ENCODE results near the gene NR3C2. TPM values are rescaled to one million over a fixed set of nuclear protein-coding genes. Genes with fewer than 3 reads are reported as not detected.

NR3C2 gene
- total RNA-seq, 1 donor from 2014 or later = 2.5 TPM

DNA sequence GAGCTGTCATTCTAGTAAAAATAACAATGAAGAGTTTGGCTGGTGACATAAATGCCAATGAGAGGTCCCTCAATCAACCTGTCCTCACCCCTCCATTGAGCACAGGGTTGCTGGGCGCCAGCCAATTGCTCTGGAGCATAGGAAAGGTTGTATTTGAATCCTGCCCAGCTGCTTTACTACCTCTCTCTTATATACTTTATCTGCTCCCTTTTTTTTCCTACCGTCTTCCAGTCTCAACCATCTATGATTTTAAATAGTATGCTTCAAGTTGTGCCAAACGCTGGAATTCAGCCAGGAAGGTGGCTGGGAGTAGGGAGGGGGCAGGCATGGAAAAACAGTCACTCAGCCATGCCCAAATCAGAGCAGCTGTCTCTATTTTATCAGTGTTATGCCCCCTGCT is 153.8 kb downstream of the NR3C2 start:
- no peaks in the 10 kb centered on the region for H3K4me1 ChIP-seq (ENCODE audit: insufficient read depth, low read length)
- no peak overlapping the region for H3K4me3 ChIP-seq (ENCODE audit: insufficient read depth, low read depth, low read length)
- FAIRE-seq (no peak), DNase-seq (ENCODE audit: low read depth) (no peak)
- H2AFZ ChIP-seq (ENCODE audit: low read depth, low read length) = no peak overlapping the region
- Mint-ChIP-seq H3K27me3 (ENCODE audit: low read depth, unreplicated experiment) (peaks cover 3% of the 10 kb centered on the region), H3K4me3 (ENCODE audit: unreplicated experiment) (no peak overlapping the region), H3K4me1 (ENCODE audit: low read depth, unreplicated experiment) (peaks cover 3% of the 10 kb centered on the region), H3K27ac (ENCODE audit: unreplicated experiment) (no peak overlapping the region), H3K36me3 (ENCODE audit: low read depth, unreplicated experiment) (no peaks in the 10 kb centered on the region), H3K9me3 (ENCODE audit: unreplicated experiment) (no peaks in the 10 kb centered on the region)
- no peaks in the 10 kb centered on the region for H3K9me3 ChIP-seq (ENCODE audit: insufficient read depth, low read depth, low read length)
- TF ChIP-seq, protein P1, sequence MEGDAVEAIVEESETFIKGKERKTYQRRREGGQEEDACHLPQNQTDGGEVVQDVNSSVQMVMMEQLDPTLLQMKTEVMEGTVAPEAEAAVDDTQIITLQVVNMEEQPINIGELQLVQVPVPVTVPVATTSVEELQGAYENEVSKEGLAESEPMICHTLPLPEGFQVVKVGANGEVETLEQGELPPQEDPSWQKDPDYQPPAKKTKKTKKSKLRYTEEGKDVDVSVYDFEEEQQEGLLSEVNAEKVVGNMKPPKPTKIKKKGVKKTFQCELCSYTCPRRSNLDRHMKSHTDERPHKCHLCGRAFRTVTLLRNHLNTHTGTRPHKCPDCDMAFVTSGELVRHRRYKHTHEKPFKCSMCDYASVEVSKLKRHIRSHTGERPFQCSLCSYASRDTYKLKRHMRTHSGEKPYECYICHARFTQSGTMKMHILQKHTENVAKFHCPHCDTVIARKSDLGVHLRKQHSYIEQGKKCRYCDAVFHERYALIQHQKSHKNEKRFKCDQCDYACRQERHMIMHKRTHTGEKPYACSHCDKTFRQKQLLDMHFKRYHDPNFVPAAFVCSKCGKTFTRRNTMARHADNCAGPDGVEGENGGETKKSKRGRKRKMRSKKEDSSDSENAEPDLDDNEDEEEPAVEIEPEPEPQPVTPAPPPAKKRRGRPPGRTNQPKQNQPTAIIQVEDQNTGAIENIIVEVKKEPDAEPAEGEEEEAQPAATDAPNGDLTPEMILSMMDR (IDR thresholded peaks at IDR 0.05; ENCODE audit: insufficient read depth, low read depth, low read length) = no peak
- TF ChIP-seq EZH2 (IDR thresholded peaks at IDR 0.05; ENCODE audit: insufficient read depth, low read length) = no peak
- no peaks in the 10 kb centered on the region for H4K20me1 ChIP-seq (ENCODE audit: insufficient read depth, low read length)
- H3K36me3 ChIP-seq (ENCODE audit: insufficient read depth, low read length) = no peaks in the 10 kb centered on the region
- no peaks in the 10 kb centered on the region for H3K79me2 ChIP-seq (ENCODE audit: insufficient read depth, low read length)
- H3K27ac ChIP-seq (ENCODE audit: low read depth, low read length) = no peak overlapping the region
- no peak overlapping the region for H3K4me2 ChIP-seq (ENCODE audit: low read length)
- H3K9ac ChIP-seq (ENCODE audit: low read length) = no peak overlapping the region
- no peaks in the 10 kb centered on the region for H3K27me3 ChIP-seq (ENCODE audit: insufficient read depth, low read length)

DNA sequence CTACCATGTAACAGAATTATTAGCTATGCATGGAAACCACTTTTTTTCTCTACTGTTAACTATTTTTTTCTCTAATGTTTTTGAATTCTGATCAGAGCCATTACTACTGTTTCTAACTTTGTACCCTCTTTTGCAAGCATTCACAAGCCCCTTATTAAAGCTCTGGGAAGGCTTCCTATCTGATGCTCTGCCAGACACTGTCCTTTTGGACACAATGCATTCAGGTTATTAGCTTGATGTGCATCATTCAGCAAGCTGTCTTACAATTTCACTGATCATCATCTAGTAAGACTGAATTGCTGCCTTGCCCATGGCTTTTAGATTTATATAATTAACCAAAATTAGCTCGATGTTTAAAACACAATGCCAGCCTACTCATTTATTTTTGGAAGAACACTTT is 155.1 kb downstream of the NR3C2 start:
- TF ChIP-seq EZH2 (IDR thresholded peaks at IDR 0.05; ENCODE audit: insufficient read depth, low read length) = no peak
- TF ChIP-seq, protein P1 (IDR thresholded peaks at IDR 0.05; ENCODE audit: insufficient read depth, low read depth, low read length) = no peak
- DNase-seq (ENCODE audit: low read depth) (no peak), FAIRE-seq (no peak)
- H3K4me3 Mint-ChIP-seq (ENCODE audit: unreplicated experiment) = no peak overlapping the region
- no peaks in the 10 kb centered on the region for H3K9me3 Mint-ChIP-seq (ENCODE audit: unreplicated experiment)
- H3K4me1 ChIP-seq (ENCODE audit: insufficient read depth, low read length) = no peaks in the 10 kb centered on the region
- no peaks in the 10 kb centered on the region for H3K36me3 ChIP-seq (ENCODE audit: insufficient read depth, low read length)
- no peak overlapping the region for H3K27ac Mint-ChIP-seq (ENCODE audit: unreplicated experiment)
- no peaks in the 10 kb centered on the region for H3K36me3 Mint-ChIP-seq (ENCODE audit: low read depth, unreplicated experiment)
- no peak overlapping the region for H3K4me2 ChIP-seq (ENCODE audit: low read length)
- no peaks in the 10 kb centered on the region for H3K79me2 ChIP-seq (ENCODE audit: insufficient read depth, low read length)
- peaks cover 3% of the 10 kb centered on the region for H3K27me3 Mint-ChIP-seq (ENCODE audit: low read depth, unreplicated experiment)
- H3K9ac ChIP-seq (ENCODE audit: low read length) = no peak overlapping the region
- H3K9me3 ChIP-seq (ENCODE audit: insufficient read depth, low read depth, low read length) = no peaks in the 10 kb centered on the region
- no peaks in the 10 kb centered on the region for H4K20me1 ChIP-seq (ENCODE audit: insufficient read depth, low read length)
- H2AFZ ChIP-seq (ENCODE audit: low read depth, low read length) = no peak overlapping the region
- no peak overlapping the region for H3K27ac ChIP-seq (ENCODE audit: low read depth, low read length)
- H3K4me1 Mint-ChIP-seq (ENCODE audit: low read depth, unreplicated experiment) = peaks cover 3% of the 10 kb centered on the region
- no peak overlapping the region for H3K4me3 ChIP-seq (ENCODE audit: insufficient read depth, low read depth, low read length)
- no peaks in the 10 kb centered on the region for H3K27me3 ChIP-seq (ENCODE audit: insufficient read depth, low read length)

DNA sequence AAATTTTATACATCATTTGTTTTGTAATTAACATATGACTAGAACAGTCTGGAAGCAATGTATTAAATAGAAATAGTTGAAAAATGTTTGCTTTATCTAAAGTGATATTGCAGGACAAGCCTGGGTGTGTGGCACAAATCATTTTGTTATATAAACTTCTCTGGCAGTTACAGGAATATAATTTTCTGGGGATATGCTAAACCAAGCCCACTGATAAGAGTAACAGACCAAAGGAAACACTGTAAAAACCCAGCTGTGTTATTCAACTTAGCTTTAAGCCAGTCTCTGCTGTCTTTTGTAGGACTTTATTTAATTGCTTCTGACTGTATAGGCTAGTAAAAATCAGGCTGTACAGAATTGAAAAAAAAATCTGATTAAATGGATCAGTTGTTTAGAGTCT is 156.2 kb downstream of the NR3C2 start:
- Mint-ChIP-seq H3K36me3 (ENCODE audit: low read depth, unreplicated experiment) (no peaks in the 10 kb centered on the region), H3K9me3 (ENCODE audit: unreplicated experiment) (no peaks in the 10 kb centered on the region), H3K4me1 (ENCODE audit: low read depth, unreplicated experiment) (peaks cover 3% of the 10 kb centered on the region), H3K27me3 (ENCODE audit: low read depth, unreplicated experiment) (peaks cover 3% of the 10 kb centered on the region), H3K27ac (ENCODE audit: unreplicated experiment) (no peak overlapping the region), H3K4me3 (ENCODE audit: unreplicated experiment) (no peak overlapping the region)
- TF ChIP-seq, protein P1 (IDR thresholded peaks at IDR 0.05; ENCODE audit: insufficient read depth, low read depth, low read length) = no peak
- TF ChIP-seq EZH2 (IDR thresholded peaks at IDR 0.05; ENCODE audit: insufficient read depth, low read length) = no peak
- H3K27ac ChIP-seq (ENCODE audit: low read depth, low read length) = no peak overlapping the region
- H3K27me3 ChIP-seq (ENCODE audit: insufficient read depth, low read length) = no peaks in the 10 kb centered on the region
- no peak overlapping the region for H3K9ac ChIP-seq (ENCODE audit: low read length)
- no peak overlapping the region for H3K4me2 ChIP-seq (ENCODE audit: low read length)
- H4K20me1 ChIP-seq (ENCODE audit: insufficient read depth, low read length) = no peaks in the 10 kb centered on the region
- H2AFZ ChIP-seq (ENCODE audit: low read depth, low read length) = no peak overlapping the region
- no peaks in the 10 kb centered on the region for H3K4me1 ChIP-seq (ENCODE audit: insufficient read depth, low read length)
- FAIRE-seq = no peak
- H3K4me3 ChIP-seq (ENCODE audit: insufficient read depth, low read depth, low read length) = no peak overlapping the region
- DNase-seq (ENCODE audit: low read depth) = no peak
- H3K36me3 ChIP-seq (ENCODE audit: insufficient read depth, low read length) = no peaks in the 10 kb centered on the region
- no peaks in the 10 kb centered on the region for H3K79me2 ChIP-seq (ENCODE audit: insufficient read depth, low read length)
- H3K9me3 ChIP-seq (ENCODE audit: insufficient read depth, low read depth, low read length) = no peaks in the 10 kb centered on the region
